Measurements from ENCODE around the gene RORC.
A peak's percentile ranks its signal among the peaks of the same experiment; 100 is the strongest.

RORC gene

GRCh38 chr1:151847867-151848596, 16.4 kb upstream of the RORC start:
- DNase-seq (ENCODE audit: low spot score): no peak

- DNase-seq (ENCODE audit: low spot score): no peak
Measured at GRCh38 chr1:151846686-151847237, 15.2 kb upstream of the RORC start.

- no peak for DNase-seq (ENCODE audit: low spot score)
Measured at GRCh38 chr1:151846062-151846568, 14.5 kb upstream of the RORC start.

- no peak for DNase-seq (ENCODE audit: low spot score)
Measured at GRCh38 chr1:151843398-151843797, 11.8 kb upstream of the RORC start.

GRCh38 chr1:151841141-151841540, 9.5 kb upstream of the RORC start:
- DNase-seq (ENCODE audit: low spot score): no peak

GRCh38 chr1:151840421-151840820, 8.8 kb upstream of the RORC start:
- no peak for DNase-seq (ENCODE audit: low spot score)

- DNase-seq (ENCODE audit: low spot score): peak; percentile 61
Measured at GRCh38 chr1:151839457-151840403, 8.1 kb upstream of the RORC start, which contains the start of gene C2CD4D. Gene C2CD4D, minus strand, starts transcription at chr1:151839820. Its CDS starts 831 bp downstream, at chr1:151838989.

GRCh38 chr1:151839082-151839412, 7.4 kb upstream of the RORC start:
- no peak for DNase-seq (ENCODE audit: low spot score)

GRCh38 chr1:151838222-151839081, 6.8 kb upstream of the RORC start:
- no peak for DNase-seq (ENCODE audit: low spot score)

GRCh38 chr1:151837884-151838221, 6.3 kb upstream of the RORC start:
- no peak for DNase-seq (ENCODE audit: low spot score)

- no peak for DNase-seq (ENCODE audit: low spot score)
Measured at GRCh38 chr1:151837197-151837596, 5.6 kb upstream of the RORC start.

- DNase-seq (ENCODE audit: low spot score): no peak
Measured at GRCh38 chr1:151835596-151835995, 4.0 kb upstream of the RORC start.

GRCh38 chr1:151834239-151834638, 2.6 kb upstream of the RORC start:
- no peak for DNase-seq (ENCODE audit: low spot score)

GRCh38 chr1:151833172-151833900, 1.7 kb upstream of the RORC start:
- no peak for DNase-seq (ENCODE audit: low spot score)

GRCh38 chr1:151832318-151832980, 847 bp upstream of the RORC start:
- peak; percentile 86 for DNase-seq (ENCODE audit: low spot score)

GRCh38 chr1:151831256-151831591, 378 bp downstream of the RORC start:
- DNase-seq (ENCODE audit: low spot score): no peak

GRCh38 chr1:151830055-151830454, 1.5 kb downstream of the RORC start:
- DNase-seq (ENCODE audit: low spot score): no peak

GRCh38 chr1:151829352-151830046, 2.1 kb downstream of the RORC start:
- DNase-seq (ENCODE audit: low spot score): no peak

- no peak for DNase-seq (ENCODE audit: low spot score)
Measured at GRCh38 chr1:151828921-151829320, 2.7 kb downstream of the RORC start.

- no peak for DNase-seq (ENCODE audit: low spot score)
Measured at GRCh38 chr1:151827853-151828252, 3.7 kb downstream of the RORC start.
